Natural killer cell treated with Interleukin-12 subunit alpha and Interleukin-12 subunit beta and Interleukin-15 and Interleukin-18, amount 100 ng/mL, for 72 hours (primary cell): Measurements from ENCODE around the gene CRTC2. TPM values are rescaled to one million over a fixed set of nuclear protein-coding genes. Genes with fewer than 3 reads are reported as not detected.
"Not testable (repeated sequence)": the region's sequence is repeated elsewhere in the genome, so short reads cannot be mapped to it uniquely, and the experiment has no call there.

Source experiments
- ATAC-seq, 2 donors: fragments of 150-1000 bp; cut with Tn5 transposase in 1 of 2; sonication (Bioruptor Pico), chemical (Tn5 transposase) in 1 of 2; 2 replicates each; pipeline ENCODE4 v1.10.0; 2021
- DNase-seq: peaks from one replicate; pipeline ENCODE4 v3.0.0; 2022; ENCODE audit warnings: low spot score
- H3K27ac Mint-ChIP-seq, 2 donors: 1 replicate in 1 of 2; 2 replicates in 1 of 2; pipeline ENCODE4 v1.8.0; 2022; ENCODE audit warnings: mixed read lengths in 2 of 2, mild to moderate bottlenecking in 1 of 2, moderate library complexity in 1 of 2
- H3K27me3 Mint-ChIP-seq, 2 donors: 1 replicate in 1 of 2; 2 replicates in 1 of 2; pipeline ENCODE4 v1.8.0; 2022; ENCODE audit warnings: mixed read lengths in 2 of 2
- H3K36me3 Mint-ChIP-seq: one replicate; pipeline ENCODE4 v1.8.0; 2022; ENCODE audit warnings: mixed read lengths
- H3K4me1 Mint-ChIP-seq, 2 donors: 1 replicate in 1 of 2; 2 replicates in 1 of 2; pipeline ENCODE4 v1.8.0; 2022; ENCODE audit warnings: low read depth in 2 of 2, mixed read lengths in 2 of 2, mild to moderate bottlenecking in 1 of 2
- H3K4me3 Mint-ChIP-seq: one replicate; pipeline ENCODE4 v1.8.0; 2022; ENCODE audit warnings: mixed read lengths
- H3K9me3 Mint-ChIP-seq: 2 replicates; pipeline ENCODE4 v1.8.0; 2022; ENCODE audit warnings: mixed read lengths
- total RNA-seq, 2 donors: library from RNA; stranded (reverse); gene quantifications; one replicate each; pipeline ENCODE4 v1.2.3, GENCODE V29; 2022

CRTC2 gene
- total RNA-seq, 2 donors from 2014 or later: 103 to 129 TPM

GRCh38 chr1:153984123-153984894 is 25.9 kb upstream of the CRTC2 start:
- ATAC-seq: no peak
- peak overlapping the region; percentile 18 for H3K4me3 Mint-ChIP-seq
- peak overlapping the region in 1 of 2 donors; percentile 1 for H3K27ac Mint-ChIP-seq

GRCh38 chr1:153981735-153982134 is 23.3 kb upstream of the CRTC2 start:
- H3K9me3 Mint-ChIP-seq, H3K27ac Mint-ChIP-seq, DNase-seq, H3K36me3 Mint-ChIP-seq, ATAC-seq, H3K4me3 Mint-ChIP-seq: not testable (repeated sequence)
- Mint-ChIP-seq H3K4me1 (peaks cover 27 to 38% of the 10 kb centered on the region in 2 donors), H3K27me3 (peaks cover 11 to 18% of the 10 kb centered on the region in 2 donors)

More at GRCh38 chr1:153984123-153984894, 25.9 kb upstream of the CRTC2 start:
- Mint-ChIP-seq H3K9me3 (no peaks in the 10 kb centered on the region), H3K36me3 (no peaks in the 10 kb centered on the region), H3K27me3 (peaks cover 11 to 18% of the 10 kb centered on the region in 2 donors), H3K4me1 (peaks cover 18 to 29% of the 10 kb centered on the region in 2 donors)
- peak; percentile 22 for DNase-seq

- Mint-ChIP-seq H3K27ac (peak overlapping the region; percentile 86 to 94), H3K36me3 (peaks cover 11% of the 10 kb centered on the region), H3K4me1 (peaks cover 21 to 30% of the 10 kb centered on the region in 2 donors), H3K4me3 (peak overlapping the region; percentile 99)
- H3K9me3 Mint-ChIP-seq, ATAC-seq, H3K27me3 Mint-ChIP-seq, DNase-seq: not testable (repeated sequence)
Observed at GRCh38 chr1:153979091-153979490, 20.7 kb upstream of the CRTC2 start.

- Mint-ChIP-seq H3K4me3 (peak overlapping the region; percentile 99), H3K27me3 (no peaks in the 10 kb centered on the region), H3K4me1 (peaks cover 23 to 30% of the 10 kb centered on the region in 2 donors), H3K27ac (peak overlapping the region; percentile 86 to 94), H3K9me3 (no peaks in the 10 kb centered on the region), H3K36me3 (peaks cover 11% of the 10 kb centered on the region)
- no peak for DNase-seq
- no peak for ATAC-seq
Observed at GRCh38 chr1:153978274-153978909, 20.0 kb upstream of the CRTC2 start.

GRCh38 chr1:153977250-153978240 is 19.1 kb upstream of the CRTC2 start, which contains the start of gene JTB:
Gene JTB (minus strand): TSS chr1:153977674. CDS start chr1:153977252, 422 bp downstream.
- H3K4me1 Mint-ChIP-seq: peaks cover 28 to 32% of the 10 kb centered on the region in 2 donors

GRCh38 chr1:153976819-153977249 is 18.4 kb upstream of the CRTC2 start:
- DNase-seq (no peak), ATAC-seq (no peak)
- H3K36me3 Mint-ChIP-seq: peaks cover 11% of the 10 kb centered on the region
- H3K27me3 Mint-ChIP-seq: no peaks in the 10 kb centered on the region
- H3K4me1 Mint-ChIP-seq: peaks cover 34 to 39% of the 10 kb centered on the region in 2 donors
- H3K9me3 Mint-ChIP-seq: no peaks in the 10 kb centered on the region
- H3K27ac Mint-ChIP-seq: peak overlapping the region; percentile 86 to 94
- H3K4me3 Mint-ChIP-seq: peak overlapping the region; percentile 99

More at GRCh38 chr1:153977250-153978240, 19.1 kb upstream of the CRTC2 start, which contains the start of gene JTB:
- H3K27ac Mint-ChIP-seq: peak within 1 kb of the TSS; percentile 86 to 94
- DNase-seq (peak; percentile 84), ATAC-seq (peak; percentile 94 to 96)
- peaks cover 11% of the 10 kb centered on the region for H3K36me3 Mint-ChIP-seq
- H3K9me3 Mint-ChIP-seq: no peaks in the 10 kb centered on the region
- H3K27me3 Mint-ChIP-seq: no peaks in the 10 kb centered on the region
- H3K4me3 Mint-ChIP-seq: peak within 1 kb of the TSS; percentile 99

- Mint-ChIP-seq H3K4me1 (peaks cover 38 to 42% of the 10 kb centered on the region in 2 donors), H3K9me3 (no peaks in the 10 kb centered on the region), H3K4me3 (no peak overlapping the region), H3K36me3 (peaks cover 11% of the 10 kb centered on the region), H3K27ac (peak overlapping the region in 1 of 2 donors; percentile 49), H3K27me3 (no peaks in the 10 kb centered on the region)
- ATAC-seq: no peak
- no peak for DNase-seq
Observed at GRCh38 chr1:153973525-153973924, 15.1 kb upstream of the CRTC2 start.

- H3K4me1 Mint-ChIP-seq: peaks cover 37 to 42% of the 10 kb centered on the region in 2 donors
- no peak overlapping the region for H3K4me3 Mint-ChIP-seq
- no peaks in the 10 kb centered on the region for H3K9me3 Mint-ChIP-seq
- no peaks in the 10 kb centered on the region for H3K27me3 Mint-ChIP-seq
- peaks cover 11% of the 10 kb centered on the region for H3K36me3 Mint-ChIP-seq
- H3K27ac Mint-ChIP-seq: peak overlapping the region in 1 of 2 donors; percentile 49
- DNase-seq: no peak
- ATAC-seq: no peak
Observed at GRCh38 chr1:153973071-153973470, 14.7 kb upstream of the CRTC2 start.

GRCh38 chr1:153970346-153970745 is 11.9 kb upstream of the CRTC2 start:
- H3K27ac Mint-ChIP-seq: no peak overlapping the region
- H3K4me3 Mint-ChIP-seq: no peak overlapping the region
- peak; percentile 46 for DNase-seq
- peaks cover 43 to 46% of the 10 kb centered on the region in 2 donors for H3K4me1 Mint-ChIP-seq
- peaks cover 4% of the 10 kb centered on the region for H3K36me3 Mint-ChIP-seq
- ATAC-seq: no peak
- no peaks in the 10 kb centered on the region for H3K27me3 Mint-ChIP-seq
- no peaks in the 10 kb centered on the region for H3K9me3 Mint-ChIP-seq

GRCh38 chr1:153968972-153969371 is 10.6 kb upstream of the CRTC2 start:
- Mint-ChIP-seq H3K27ac (peak overlapping the region; percentile 93 to 97), H3K27me3 (no peaks in the 10 kb centered on the region), H3K9me3 (no peaks in the 10 kb centered on the region), H3K36me3 (no peaks in the 10 kb centered on the region), H3K4me1 (peaks cover 46 to 47% of the 10 kb centered on the region in 2 donors), H3K4me3 (peak overlapping the region; percentile 89)
- ATAC-seq: no peak
- peak; percentile 40 for DNase-seq

- Mint-ChIP-seq H3K27ac (peak overlapping the region; percentile 93 to 97), H3K36me3 (no peaks in the 10 kb centered on the region), H3K4me3 (peak overlapping the region; percentile 89), H3K9me3 (no peaks in the 10 kb centered on the region), H3K27me3 (no peaks in the 10 kb centered on the region), H3K4me1 (peaks cover 50 to 52% of the 10 kb centered on the region in 2 donors)
- no peak for ATAC-seq
- DNase-seq: no peak
Observed at GRCh38 chr1:153968408-153968807, 10.0 kb upstream of the CRTC2 start.

GRCh38 chr1:153968000-153968363 is 9.6 kb upstream of the CRTC2 start:
- H3K36me3 Mint-ChIP-seq: no peaks in the 10 kb centered on the region
- peak overlapping the region; percentile 89 for H3K4me3 Mint-ChIP-seq
- H3K4me1 Mint-ChIP-seq: peaks cover 48 to 55% of the 10 kb centered on the region in 2 donors
- peak overlapping the region; percentile 93 to 97 for H3K27ac Mint-ChIP-seq
- DNase-seq (no peak), ATAC-seq (no peak)
- H3K9me3 Mint-ChIP-seq: no peaks in the 10 kb centered on the region
- H3K27me3 Mint-ChIP-seq: no peaks in the 10 kb centered on the region
